PFSK-1 (cell line): ENCODE data around the gene NOCT.

Experiments
- POLR2AphosphoS5 ChIP-seq: IDR thresholded peaks from 2 replicates; pipeline ENCODE4 v1.6.1; 2012; ENCODE audit warnings: low read depth, mild to moderate bottlenecking, control low read depth, low read length, moderate library complexity
- REST ChIP-seq, 2 experiments: IDR thresholded peaks; 2 replicates each; pipeline versions ENCODE4 v1.6.1 to v1.8.0; 2011 to 2012; ENCODE audit warnings: low read depth in 2 of 2, low read length in 2 of 2, control low read depth in 1 of 2, inconsistent platforms in 1 of 2, mild to moderate bottlenecking in 1 of 2, moderate library complexity in 1 of 2; ENCODE audit not compliant: insufficient read depth in 1 of 2
- SIN3A ChIP-seq: IDR thresholded peaks from 2 replicates; pipeline ENCODE4 v1.6.1; 2012; ENCODE audit warnings: mild to moderate bottlenecking, low read length, moderate library complexity, borderline replicate concordance; ENCODE audit not compliant: insufficient read depth

DNA sequence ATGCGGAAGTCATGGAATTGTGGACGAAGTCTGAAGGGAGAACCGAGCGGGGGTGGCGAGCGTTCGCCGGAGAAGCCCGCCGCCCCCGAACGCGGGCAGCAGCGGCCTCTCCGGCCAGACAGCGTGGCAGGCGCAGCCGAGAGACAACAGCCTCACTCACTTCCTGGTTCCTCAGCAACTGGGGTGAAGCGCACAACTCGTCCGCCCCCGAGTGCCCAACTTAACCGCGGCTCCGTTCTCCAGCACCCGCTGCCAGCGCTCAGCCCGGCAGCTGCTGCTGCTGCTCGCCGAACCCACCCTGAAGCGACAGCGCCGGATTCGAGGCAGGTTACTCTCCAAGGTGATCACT lies 68.0 kb downstream of the NOCT start:
- TF ChIP-seq SIN3A, result no peak
- TF ChIP-seq REST (IDR thresholded peaks at IDR 0.05; ENCODE audit: insufficient read depth in 1 of 2, low read depth in 2 of 2, low read length in 2 of 2), result no peak
- TF ChIP-seq POLR2AphosphoS5, result no peak
